Trophoblast cell (in vitro differentiated cells and primary cell): Measurements from ENCODE around the gene SNAP91.

Experiments used
- DNase-seq, 2 donors: peaks; one replicate each; pipeline ENCODE4 v3.0.0-alpha.2; 2016
- H2AFZ ChIP-seq: 2 replicates; pipeline ENCODE4 v1.6.1; 2013; ENCODE audit warnings: low read length, moderate library complexity, mild to moderate bottlenecking; ENCODE audit not compliant: insufficient read depth, poor library complexity
- H2AK5ac ChIP-seq: 2 replicates; pipeline ENCODE4 v1.6.1; 2013; ENCODE audit warnings: mild to moderate bottlenecking, low read length
- H2BK120ac ChIP-seq: 2 replicates; pipeline ENCODE4 v1.6.1; 2013; ENCODE audit warnings: low read length, mild to moderate bottlenecking, moderate library complexity; ENCODE audit not compliant: insufficient read depth, poor library complexity
- H2BK12ac ChIP-seq: 2 replicates; pipeline ENCODE4 v1.6.1; 2013; ENCODE audit warnings: mild to moderate bottlenecking, low read length, moderate library complexity
- H2BK5ac ChIP-seq: 2 replicates; pipeline ENCODE4 v1.6.1; 2013; ENCODE audit warnings: low read length, low read depth, moderate library complexity, mild to moderate bottlenecking; ENCODE audit not compliant: poor library complexity
- H3K14ac ChIP-seq: 2 replicates; pipeline ENCODE4 v1.6.1; 2013; ENCODE audit warnings: mild to moderate bottlenecking, low read length
- H3K18ac ChIP-seq: 2 replicates; pipeline ENCODE4 v1.6.1; 2013; ENCODE audit warnings: mild to moderate bottlenecking, low read length
- H3K23ac ChIP-seq: 2 replicates; pipeline ENCODE4 v1.6.1; 2013; ENCODE audit warnings: low read length
- H3K27ac ChIP-seq: 2 replicates; pipeline ENCODE4 v1.5.1; 2013; ENCODE audit warnings: low read depth, mild to moderate bottlenecking, inconsistent platforms, low read length, moderate library complexity
- H3K27me3 ChIP-seq: 2 replicates; pipeline ENCODE4 v1.6.1; 2013; ENCODE audit warnings: inconsistent platforms, mild to moderate bottlenecking, low read length, moderate library complexity; ENCODE audit not compliant: insufficient read depth
- H3K36me3 ChIP-seq, 2 experiments: 1 replicate in 1 of 2; 2 replicates in 1 of 2; pipeline ENCODE4 v1.6.1; 2013; ENCODE audit warnings: low read length in 2 of 2, mild to moderate bottlenecking in 2 of 2, moderate library complexity in 1 of 2; ENCODE audit not compliant: insufficient read depth in 2 of 2, control insufficient read depth in 1 of 2
- H3K4ac ChIP-seq: 2 replicates; pipeline ENCODE4 v1.6.1; 2013; ENCODE audit warnings: low read depth, mild to moderate bottlenecking, low read length, moderate library complexity
- H3K4me1 ChIP-seq, 2 experiments: 1 replicate in 1 of 2; 2 replicates in 1 of 2; pipeline ENCODE4 v1.6.1; 2013; ENCODE audit warnings: low read length in 2 of 2, mild to moderate bottlenecking in 2 of 2, moderate library complexity in 1 of 2; ENCODE audit not compliant: insufficient read depth in 2 of 2, control insufficient read depth in 1 of 2
- H3K4me2 ChIP-seq: 2 replicates; pipeline ENCODE4 v1.6.1; 2013; ENCODE audit warnings: inconsistent platforms, mild to moderate bottlenecking, low read length, moderate library complexity
- H3K4me3 ChIP-seq: 2 replicates; pipeline ENCODE4 v1.5.1; 2013; ENCODE audit warnings: mild to moderate bottlenecking, low read depth, low read length, inconsistent platforms
- H3K79me1 ChIP-seq: one replicate; pipeline ENCODE4 v1.6.1; 2013; ENCODE audit warnings: low read length
- H3K79me2 ChIP-seq: 2 replicates; pipeline ENCODE4 v1.6.1; 2013; ENCODE audit warnings: low read length, mild to moderate bottlenecking; ENCODE audit not compliant: control insufficient read depth, insufficient read depth, poor library complexity
- H3K9ac ChIP-seq: 2 replicates; pipeline ENCODE4 v1.6.1; 2013; ENCODE audit warnings: mild to moderate bottlenecking, low read length
- H3K9me3 ChIP-seq: 2 replicates; pipeline ENCODE4 v1.6.1; 2013; ENCODE audit warnings: low read depth, mild to moderate bottlenecking, control low read depth, inconsistent platforms, low read length; ENCODE audit not compliant: insufficient read depth
- H4K12ac ChIP-seq: 2 replicates; pipeline ENCODE4 v1.6.1; 2013; ENCODE audit warnings: low read depth, mild to moderate bottlenecking, low read length, moderate library complexity
- H4K8ac ChIP-seq: 2 replicates; pipeline ENCODE4 v1.6.1; 2013; ENCODE audit warnings: low read depth, mild to moderate bottlenecking, low read length, moderate library complexity
- H4K91ac ChIP-seq: one replicate; pipeline ENCODE4 v1.6.1; 2013; ENCODE audit warnings: low read depth, mild to moderate bottlenecking, low read length, moderate library complexity
- WGBS: extraction: QIAGEN DNeasy Blood & Tissue Kit; methylation state at CpG from one replicate; pipeline ENCODE4 v1.1.7; 2013; ENCODE audit warnings: missing lambda C conversion rate; ENCODE audit not compliant: insufficient read length, insufficient coverage; ENCODE audit errors: extremely low coverage; 5-methylcytosine and 5-hydroxymethylcytosine counted together

Gene SNAP91

DNA sequence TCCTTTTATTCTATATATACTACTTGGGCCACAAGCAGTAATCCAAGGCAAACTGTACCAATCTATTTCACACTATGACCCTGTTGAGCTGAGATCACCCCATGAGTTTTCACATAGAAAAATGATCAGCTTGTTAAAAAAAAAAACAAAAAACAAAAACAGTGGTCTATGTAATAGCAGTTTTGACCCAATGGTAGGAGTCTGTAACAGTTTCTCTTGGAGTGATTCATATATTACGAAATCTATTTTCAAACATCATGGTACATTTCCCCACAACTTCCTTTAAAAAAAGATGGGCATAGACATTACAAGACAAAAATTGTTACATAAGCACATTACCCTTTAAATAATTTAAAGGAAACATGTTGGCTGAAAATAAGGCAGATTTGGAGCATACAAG lies 118.5 kb downstream of the SNAP91 start:
- Histone ChIP-seq H3K4me2 (no peak overlapping the region), H3K18ac (no peak overlapping the region), H3K14ac (no peak overlapping the region), H2BK5ac (no peak overlapping the region), H3K36me3 (no peaks in the 10 kb centered on the region), H2AK5ac (no peak overlapping the region), H3K9me3 (peaks cover 2% of the 10 kb centered on the region), H3K23ac (no peak overlapping the region), H3K79me1 (no peaks in the 10 kb centered on the region), H2BK120ac (no peak overlapping the region), H4K91ac (no peak overlapping the region), H3K4me1 (no peaks in the 10 kb centered on the region), H2BK12ac (no peak overlapping the region), H4K8ac (no peak overlapping the region), H3K27ac (no peak overlapping the region), H3K9ac (no peak overlapping the region), H3K79me2 (no peaks in the 10 kb centered on the region), H3K4ac (no peak overlapping the region), H3K27me3 (no peaks in the 10 kb centered on the region), H4K12ac (no peak overlapping the region), H3K4me3 (no peak overlapping the region), H2AFZ (no peak overlapping the region)
- peak in 1 of 2 donors; percentile 10 for DNase-seq
- no CpG with 5 or more reads among the region's 1 CpG for WGBS

- Histone ChIP-seq H3K14ac (no peak overlapping the region), H3K23ac (no peak overlapping the region), H2BK12ac (no peak overlapping the region), H3K9ac (no peak overlapping the region), H3K4ac (no peak overlapping the region), H3K9me3 (peaks cover 2% of the 10 kb centered on the region), H4K8ac (no peak overlapping the region), H3K27ac (no peak overlapping the region), H3K36me3 (no peaks in the 10 kb centered on the region), H3K79me1 (no peaks in the 10 kb centered on the region), H2AK5ac (no peak overlapping the region), H3K27me3 (no peaks in the 10 kb centered on the region), H3K18ac (no peak overlapping the region), H2BK120ac (no peak overlapping the region), H3K4me3 (no peak overlapping the region), H4K91ac (no peak overlapping the region), H3K79me2 (no peaks in the 10 kb centered on the region), H2BK5ac (no peak overlapping the region), H4K12ac (no peak overlapping the region), H3K4me1 (no peaks in the 10 kb centered on the region), H3K4me2 (no peak overlapping the region), H2AFZ (no peak overlapping the region)
- no peak for DNase-seq
Measured at GRCh38 chr6:83589076-83589475, 119.8 kb downstream of the SNAP91 start.

- no peak overlapping the region for H3K4ac ChIP-seq
- no peak overlapping the region for H3K14ac ChIP-seq
- no peak overlapping the region for H4K91ac ChIP-seq
- H4K8ac ChIP-seq = no peak overlapping the region
- no peak for DNase-seq
- H2BK120ac ChIP-seq = no peak overlapping the region
- H2BK12ac ChIP-seq = no peak overlapping the region
- H3K23ac ChIP-seq = no peak overlapping the region
- H3K79me2 ChIP-seq = no peaks in the 10 kb centered on the region
- no peak overlapping the region for H3K9ac ChIP-seq
- no peaks in the 10 kb centered on the region for H3K36me3 ChIP-seq
- no peaks in the 10 kb centered on the region for H3K79me1 ChIP-seq
- WGBS = no CpG with 5 or more reads among the region's 1 CpG
- no peak overlapping the region for H3K27ac ChIP-seq
- H3K4me3 ChIP-seq = no peak overlapping the region
- H2BK5ac ChIP-seq = no peak overlapping the region
- H4K12ac ChIP-seq = no peak overlapping the region
- no peaks in the 10 kb centered on the region for H3K27me3 ChIP-seq
- no peaks in the 10 kb centered on the region for H3K9me3 ChIP-seq
- H3K4me1 ChIP-seq = no peaks in the 10 kb centered on the region
- H3K4me2 ChIP-seq = no peak overlapping the region
- H2AFZ ChIP-seq = no peak overlapping the region
- no peak overlapping the region for H2AK5ac ChIP-seq
- no peak overlapping the region for H3K18ac ChIP-seq
Measured at GRCh38 chr6:83578057-83578456, 130.8 kb downstream of the SNAP91 start.

DNA sequence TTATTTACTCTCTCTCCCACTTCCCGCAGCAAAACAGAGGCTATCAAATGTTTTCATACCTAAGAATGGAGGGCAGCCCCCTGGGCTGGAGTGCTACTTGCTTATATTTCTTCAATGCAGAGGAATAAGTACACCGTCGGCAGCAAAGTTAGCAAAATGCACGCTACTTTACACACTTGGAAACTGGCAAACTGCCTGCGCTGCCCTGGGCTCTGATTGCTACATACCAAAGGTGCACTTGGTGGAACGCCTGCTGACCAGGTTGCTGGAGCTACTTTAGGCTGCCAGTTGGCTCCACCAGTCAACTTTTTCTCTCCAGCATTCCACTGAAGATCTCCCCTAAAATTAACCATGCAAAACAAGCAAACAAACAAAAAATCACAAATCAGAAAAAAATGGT lies 134.1 kb downstream of the SNAP91 start:
- no peak overlapping the region for H3K23ac ChIP-seq
- H4K12ac ChIP-seq = no peak overlapping the region
- no peak overlapping the region for H3K18ac ChIP-seq
- H3K4me3 ChIP-seq = no peak overlapping the region
- no peak overlapping the region for H3K4me2 ChIP-seq
- H4K91ac ChIP-seq = no peak overlapping the region
- no peak for DNase-seq
- H2BK5ac ChIP-seq = no peak overlapping the region
- WGBS = no CpG with 5 or more reads among the region's 6 CpGs
- H3K27ac ChIP-seq = no peak overlapping the region
- no peaks in the 10 kb centered on the region for H3K27me3 ChIP-seq
- no peak overlapping the region for H3K14ac ChIP-seq
- no peaks in the 10 kb centered on the region for H3K79me2 ChIP-seq
- H3K79me1 ChIP-seq = no peaks in the 10 kb centered on the region
- H3K9ac ChIP-seq = no peak overlapping the region
- no peaks in the 10 kb centered on the region for H3K36me3 ChIP-seq
- H4K8ac ChIP-seq = no peak overlapping the region
- H3K9me3 ChIP-seq = no peaks in the 10 kb centered on the region
- no peak overlapping the region for H2BK12ac ChIP-seq
- H3K4ac ChIP-seq = no peak overlapping the region
- no peak overlapping the region for H2AFZ ChIP-seq
- H2AK5ac ChIP-seq = no peak overlapping the region
- H2BK120ac ChIP-seq = no peak overlapping the region
- no peaks in the 10 kb centered on the region for H3K4me1 ChIP-seq
